ENCODE measurements around the gene NCOR2. TPM values are rescaled to one million over a fixed set of nuclear protein-coding genes. Genes with fewer than 3 reads are reported as not detected.

NCOR2 gene
- total and polyA plus RNA-seq, 10 of the 15 experiments (the other 5 are each of a cell fraction or from before 2014, with no cell fraction given): 0.43 to 179 (median 14.9) TPM

DNA sequence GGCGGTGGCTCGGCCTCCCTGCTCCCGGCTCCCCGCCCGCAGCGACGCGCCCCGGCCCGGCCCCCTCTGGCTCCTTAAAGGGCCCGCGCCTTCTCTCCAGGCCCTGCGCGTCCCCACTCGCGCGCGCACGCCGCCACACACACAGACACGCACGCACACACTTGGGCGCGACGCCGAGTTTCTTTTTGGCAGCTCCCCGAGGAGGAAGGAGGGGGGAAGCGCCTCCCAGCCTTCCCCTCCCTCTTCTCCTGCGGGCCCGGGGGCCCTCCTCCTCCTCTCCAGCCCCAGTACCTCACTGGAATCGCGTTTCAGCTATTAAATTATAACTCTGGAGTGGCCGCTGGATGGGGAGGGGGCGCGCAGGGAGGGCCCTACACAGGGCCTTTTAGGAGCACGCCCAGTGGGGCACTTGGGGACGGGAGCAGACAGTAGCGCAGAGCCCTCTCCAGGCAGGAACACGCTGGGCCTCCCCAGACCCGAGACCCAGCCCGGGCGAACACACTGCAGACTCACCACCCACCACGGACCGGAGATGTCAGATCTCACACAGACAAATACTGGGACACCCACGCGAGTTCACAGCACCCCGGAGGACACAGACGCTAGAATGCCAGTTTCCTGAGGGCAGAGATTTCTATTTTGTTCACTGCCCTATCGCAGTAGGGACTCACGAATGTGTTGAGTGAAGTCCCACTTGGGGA is 411 bp upstream of the NCOR2 start (continued):
- TF ChIP-seq POLR2A (IDR thresholded peaks at IDR 0.05; ENCODE audit: low read depth, low read length): peak; percentile 57
- peak; percentile 38 for TF ChIP-seq SP1 (IDR thresholded peaks at IDR 0.05; ENCODE audit: low read depth, low read length)
- 0 out of 2 replicates have a peak, but pooled peaks have one; percentile 32 for TF ChIP-seq GATAD2B (conservative IDR thresholded peaks at IDR 0.05; ENCODE audit: low read depth)
- TF ChIP-seq PAX5 (IDR thresholded peaks at IDR 0.05; ENCODE audit: borderline replicate concordance, low read depth, low read length): no peak
- TF ChIP-seq PBX3 (IDR thresholded peaks at IDR 0.05; ENCODE audit: insufficient replicate concordance, low read depth, low read length): no peak
- peak; percentile 53 for TF ChIP-seq NBN (IDR thresholded peaks at IDR 0.05)
- TF ChIP-seq ETV6 (conservative IDR thresholded peaks at IDR 0.05 in 1 of 2, IDR thresholded peaks at IDR 0.05 in 1 of 2; ENCODE audit: borderline replicate concordance in 1 of 2, low read depth in 1 of 2): no peak
- TF ChIP-seq, protein P1, sequence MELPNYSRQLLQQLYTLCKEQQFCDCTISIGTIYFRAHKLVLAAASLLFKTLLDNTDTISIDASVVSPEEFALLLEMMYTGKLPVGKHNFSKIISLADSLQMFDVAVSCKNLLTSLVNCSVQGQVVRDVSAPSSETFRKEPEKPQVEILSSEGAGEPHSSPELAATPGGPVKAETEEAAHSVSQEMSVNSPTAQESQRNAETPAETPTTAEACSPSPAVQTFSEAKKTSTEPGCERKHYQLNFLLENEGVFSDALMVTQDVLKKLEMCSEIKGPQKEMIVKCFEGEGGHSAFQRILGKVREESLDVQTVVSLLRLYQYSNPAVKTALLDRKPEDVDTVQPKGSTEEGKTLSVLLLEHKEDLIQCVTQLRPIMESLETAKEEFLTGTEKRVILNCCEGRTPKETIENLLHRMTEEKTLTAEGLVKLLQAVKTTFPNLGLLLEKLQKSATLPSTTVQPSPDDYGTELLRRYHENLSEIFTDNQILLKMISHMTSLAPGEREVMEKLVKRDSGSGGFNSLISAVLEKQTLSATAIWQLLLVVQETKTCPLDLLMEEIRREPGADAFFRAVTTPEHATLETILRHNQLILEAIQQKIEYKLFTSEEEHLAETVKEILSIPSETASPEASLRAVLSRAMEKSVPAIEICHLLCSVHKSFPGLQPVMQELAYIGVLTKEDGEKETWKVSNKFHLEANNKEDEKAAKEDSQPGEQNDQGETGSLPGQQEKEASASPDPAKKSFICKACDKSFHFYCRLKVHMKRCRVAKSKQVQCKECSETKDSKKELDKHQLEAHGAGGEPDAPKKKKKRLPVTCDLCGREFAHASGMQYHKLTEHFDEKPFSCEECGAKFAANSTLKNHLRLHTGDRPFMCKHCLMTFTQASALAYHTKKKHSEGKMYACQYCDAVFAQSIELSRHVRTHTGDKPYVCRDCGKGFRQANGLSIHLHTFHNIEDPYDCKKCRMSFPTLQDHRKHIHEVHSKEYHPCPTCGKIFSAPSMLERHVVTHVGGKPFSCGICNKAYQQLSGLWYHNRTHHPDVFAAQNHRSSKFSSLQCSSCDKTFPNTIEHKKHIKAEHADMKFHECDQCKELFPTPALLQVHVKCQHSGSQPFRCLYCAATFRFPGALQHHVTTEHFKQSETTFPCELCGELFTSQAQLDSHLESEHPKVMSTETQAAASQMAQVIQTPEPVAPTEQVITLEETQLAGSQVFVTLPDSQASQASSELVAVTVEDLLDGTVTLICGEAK (IDR thresholded peaks at IDR 0.05; ENCODE audit: borderline replicate concordance): no peak
- no peak for TF ChIP-seq JUNB (IDR thresholded peaks at IDR 0.05)
- no peak for TF ChIP-seq NFYA (IDR thresholded peaks at IDR 0.05; ENCODE audit: borderline replicate concordance, low read depth, low read length)
- no peak for TF ChIP-seq STAT1 (conservative IDR thresholded peaks at IDR 0.05)
- no peak for TF ChIP-seq IRF4 (IDR thresholded peaks at IDR 0.05; ENCODE audit: low read depth, low read length)
- TF ChIP-seq CREB1 (IDR thresholded peaks at IDR 0.05; ENCODE audit: low read depth): peak; percentile 49; the same call in 1 of the 2 replicates
- TF ChIP-seq USF2 (IDR thresholded peaks at IDR 0.05; ENCODE audit: borderline replicate concordance, low read depth, low read length): no peak
- peak; percentile 37; the same call in 1 of the 2 replicates for TF ChIP-seq RB1 (IDR thresholded peaks at IDR 0.05; ENCODE audit: borderline replicate concordance)
- TF ChIP-seq CEBPB (IDR thresholded peaks at IDR 0.05; ENCODE audit: borderline replicate concordance in 1 of 2, low read depth in 2 of 2, low read length in 2 of 2): no peak
